Kidney epithelial cell (primary cell): ENCODE data around the gene METTL15. TPM values are rescaled to one million over a fixed set of nuclear protein-coding genes. Genes with fewer than 3 reads are reported as not detected.

Experiments used
- DNase-seq: peaks from one replicate; pipeline ENCODE4 v3.0.0-alpha.2; 2010; ENCODE audit warnings: low read depth
- H3K27me3 ChIP-seq: 2 replicates; pipeline ENCODE4 v1.6.0; 2011; ENCODE audit warnings: low read length; ENCODE audit not compliant: control insufficient read depth, insufficient read depth
- H3K36me3 ChIP-seq: 2 replicates; pipeline ENCODE4 v1.5.1; 2011; ENCODE audit warnings: low read length; ENCODE audit not compliant: control insufficient read depth, insufficient read depth
- H3K4me3 ChIP-seq: 2 replicates; pipeline ENCODE4 v1.5.1; 2011; ENCODE audit warnings: low read depth, mild to moderate bottlenecking, control low read depth, low read length
- total RNA-seq: library from RNA; depleted of rRNA; stranded (reverse); fragments of >200 nt; gene quantifications from 2 replicates; pipeline ENCODE4 v1.2.3, GENCODE V29; 2015
- TF ChIP-seq, protein P1 (sequence below): IDR thresholded peaks from 2 replicates; pipeline ENCODE4 v1.5.1; 2011; ENCODE audit warnings: mild to moderate bottlenecking, moderate library complexity, low read length, control low read depth, inconsistent platforms; ENCODE audit not compliant: insufficient read depth, poor library complexity, severe bottlenecking

The METTL15 gene
- total RNA-seq, 1 donor from 2014 or later = 12.3 TPM

DNA sequence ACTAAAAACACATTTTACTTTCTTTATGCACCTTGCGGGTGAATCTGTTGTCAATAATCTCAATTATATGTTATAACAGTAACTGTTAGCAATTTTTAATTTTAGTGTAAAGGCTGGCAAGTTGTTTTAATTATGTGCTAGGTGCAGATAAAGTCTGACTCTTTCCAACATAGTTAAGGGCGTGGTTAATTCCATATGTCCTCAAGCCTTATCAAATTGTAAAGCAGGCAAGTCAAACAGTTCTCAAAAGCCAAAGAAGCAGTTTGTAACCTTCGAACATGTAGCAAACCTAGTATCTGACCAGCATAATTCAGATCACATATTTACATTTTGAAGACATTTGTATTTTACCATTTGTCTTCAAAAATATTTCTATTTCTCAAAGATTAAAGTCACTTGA lies 29.2 kb downstream of the METTL15 start:
- TF ChIP-seq, protein P1, sequence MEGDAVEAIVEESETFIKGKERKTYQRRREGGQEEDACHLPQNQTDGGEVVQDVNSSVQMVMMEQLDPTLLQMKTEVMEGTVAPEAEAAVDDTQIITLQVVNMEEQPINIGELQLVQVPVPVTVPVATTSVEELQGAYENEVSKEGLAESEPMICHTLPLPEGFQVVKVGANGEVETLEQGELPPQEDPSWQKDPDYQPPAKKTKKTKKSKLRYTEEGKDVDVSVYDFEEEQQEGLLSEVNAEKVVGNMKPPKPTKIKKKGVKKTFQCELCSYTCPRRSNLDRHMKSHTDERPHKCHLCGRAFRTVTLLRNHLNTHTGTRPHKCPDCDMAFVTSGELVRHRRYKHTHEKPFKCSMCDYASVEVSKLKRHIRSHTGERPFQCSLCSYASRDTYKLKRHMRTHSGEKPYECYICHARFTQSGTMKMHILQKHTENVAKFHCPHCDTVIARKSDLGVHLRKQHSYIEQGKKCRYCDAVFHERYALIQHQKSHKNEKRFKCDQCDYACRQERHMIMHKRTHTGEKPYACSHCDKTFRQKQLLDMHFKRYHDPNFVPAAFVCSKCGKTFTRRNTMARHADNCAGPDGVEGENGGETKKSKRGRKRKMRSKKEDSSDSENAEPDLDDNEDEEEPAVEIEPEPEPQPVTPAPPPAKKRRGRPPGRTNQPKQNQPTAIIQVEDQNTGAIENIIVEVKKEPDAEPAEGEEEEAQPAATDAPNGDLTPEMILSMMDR = no peak
- Histone ChIP-seq H3K36me3 (peaks cover 1% of the 10 kb centered on the region), H3K4me3 (no peak overlapping the region), H3K27me3 (no peaks in the 10 kb centered on the region)
- DNase-seq = no peak

DNA sequence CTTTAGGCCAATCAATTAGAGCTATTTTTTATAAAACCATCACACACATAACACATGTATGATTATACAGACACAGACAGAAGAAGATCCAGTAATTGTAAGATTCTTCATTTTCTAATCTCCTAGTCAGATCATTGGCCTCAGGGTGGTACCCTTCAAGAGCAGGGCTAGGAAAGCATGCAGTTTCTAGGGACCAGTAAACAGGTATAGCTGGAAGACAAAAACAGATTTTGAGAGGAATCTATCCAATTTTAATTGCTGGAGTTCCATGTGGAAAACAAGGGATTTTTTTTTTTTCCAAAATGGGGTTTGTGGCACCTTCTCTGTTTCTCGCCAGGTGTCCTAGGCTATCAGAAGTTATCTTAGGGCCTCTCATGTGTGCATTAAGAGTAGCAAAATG lies 29.6 kb downstream of the METTL15 start:
- H3K36me3 ChIP-seq = peaks cover 1% of the 10 kb centered on the region
- TF ChIP-seq, protein P1 = no peak
- H3K4me3 ChIP-seq = no peak overlapping the region
- no peak for DNase-seq
- no peaks in the 10 kb centered on the region for H3K27me3 ChIP-seq

DNA sequence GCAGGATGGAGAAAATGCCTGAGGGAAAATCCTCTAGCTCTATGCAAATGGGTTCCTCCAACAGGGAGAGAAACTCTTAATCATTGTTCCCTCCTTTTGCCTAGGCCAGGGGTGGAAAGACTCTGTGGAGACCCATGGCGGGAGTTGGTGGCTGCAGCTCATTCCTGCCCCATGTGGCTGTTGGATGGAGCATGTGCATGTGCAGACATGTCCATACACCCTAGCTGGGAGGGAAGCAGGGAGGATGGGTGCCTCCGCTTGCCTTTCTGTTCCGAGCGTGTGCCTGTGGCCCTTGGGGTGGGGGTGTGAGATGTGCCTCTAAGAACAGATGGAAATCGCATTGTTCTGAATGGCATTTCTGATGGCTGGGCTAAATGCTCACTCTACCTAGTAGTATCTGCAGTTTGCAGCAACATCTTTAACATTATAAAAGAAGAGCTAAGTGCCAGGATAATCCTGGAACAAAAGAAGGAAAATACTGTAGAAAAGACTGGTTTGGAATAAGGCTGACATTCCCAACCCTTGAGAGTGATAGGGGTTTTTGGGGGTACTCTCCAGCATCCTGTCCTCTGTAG lies 31.7 kb downstream of the METTL15 start:
- no peaks in the 10 kb centered on the region for H3K27me3 ChIP-seq
- peaks cover 1% of the 10 kb centered on the region for H3K36me3 ChIP-seq
- TF ChIP-seq, protein P1 = no peak
- no peak for DNase-seq
- H3K4me3 ChIP-seq = no peak overlapping the region

DNA sequence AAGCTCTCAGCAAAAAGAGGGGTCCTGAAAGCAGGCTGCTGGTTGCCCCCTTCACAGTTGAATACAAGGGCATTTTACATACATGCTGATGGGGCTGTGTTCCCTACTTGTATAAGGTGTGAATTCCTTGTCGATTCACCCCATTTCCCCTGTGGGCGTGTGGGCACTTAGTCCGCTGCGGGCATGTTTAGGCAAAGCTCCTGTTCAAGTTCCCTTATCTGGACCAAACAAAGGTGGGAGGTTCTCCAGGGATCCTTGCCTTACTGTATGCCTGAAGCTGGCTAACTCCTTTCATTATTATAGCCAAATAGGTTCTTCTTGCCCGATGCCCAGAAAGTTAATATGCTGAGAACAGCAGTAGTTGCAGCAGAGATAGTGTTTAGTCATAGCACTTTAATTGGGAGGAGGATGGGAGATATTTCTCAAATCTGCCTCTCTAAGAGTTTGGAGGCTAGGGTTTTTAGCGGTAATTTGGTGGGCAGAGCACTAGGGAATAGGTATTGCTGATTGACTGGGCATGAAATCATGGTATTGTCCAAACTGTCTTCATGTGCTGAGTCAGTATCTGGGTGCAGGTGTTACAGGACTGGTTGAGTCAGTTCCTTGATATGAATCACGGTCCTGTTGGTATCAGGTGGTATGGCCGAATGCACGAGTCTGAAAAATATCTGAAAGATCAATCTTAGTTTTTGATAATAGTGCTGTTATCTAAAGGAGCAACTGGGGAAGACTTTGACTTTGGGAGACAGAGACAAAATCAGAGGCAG lies 32.7 kb downstream of the METTL15 start:
- no peaks in the 10 kb centered on the region for H3K27me3 ChIP-seq
- peaks cover 1% of the 10 kb centered on the region for H3K36me3 ChIP-seq
- DNase-seq = no peak
- TF ChIP-seq, protein P1 = no peak
- no peak overlapping the region for H3K4me3 ChIP-seq

DNA sequence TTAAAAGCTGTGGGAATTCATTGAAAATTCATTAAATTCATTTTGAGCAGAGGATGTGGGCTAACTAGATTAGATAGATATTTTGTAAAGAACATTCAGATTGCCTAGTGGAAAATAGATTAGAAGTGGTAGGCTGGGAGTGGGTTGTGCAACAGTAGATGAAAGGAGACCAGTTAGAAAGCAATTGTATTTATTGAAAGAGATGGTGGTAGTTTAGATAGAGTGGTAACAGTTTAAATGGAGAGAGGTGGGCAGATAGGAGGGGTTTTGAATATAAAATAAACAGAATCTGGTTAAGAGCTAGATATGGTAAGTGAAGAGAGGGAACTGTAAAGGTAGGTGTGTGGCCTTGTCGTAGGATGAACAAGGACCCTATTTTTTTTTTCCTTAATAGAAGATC lies 34.5 kb downstream of the METTL15 start:
- TF ChIP-seq, protein P1 = no peak
- Histone ChIP-seq H3K36me3 (peaks cover 1% of the 10 kb centered on the region), H3K27me3 (no peaks in the 10 kb centered on the region), H3K4me3 (no peak overlapping the region)
- no peak for DNase-seq
